Activated CD8-positive, alpha-beta memory T cell treated with anti-CD3 and anti-CD28 coated beads, Interleukin-2, amount 50 U/mL, for 48 hours (primary cell): ENCODE data around the gene CNTNAP2.

Experiments used
- DNase-seq: peaks from one replicate; pipeline ENCODE4 v3.0.0-alpha.2; 2020

Gene CNTNAP2

GRCh38 chr7:147909431-147910148 lies 1793.0 kb downstream of the CNTNAP2 start:
- no peak for DNase-seq

DNA sequence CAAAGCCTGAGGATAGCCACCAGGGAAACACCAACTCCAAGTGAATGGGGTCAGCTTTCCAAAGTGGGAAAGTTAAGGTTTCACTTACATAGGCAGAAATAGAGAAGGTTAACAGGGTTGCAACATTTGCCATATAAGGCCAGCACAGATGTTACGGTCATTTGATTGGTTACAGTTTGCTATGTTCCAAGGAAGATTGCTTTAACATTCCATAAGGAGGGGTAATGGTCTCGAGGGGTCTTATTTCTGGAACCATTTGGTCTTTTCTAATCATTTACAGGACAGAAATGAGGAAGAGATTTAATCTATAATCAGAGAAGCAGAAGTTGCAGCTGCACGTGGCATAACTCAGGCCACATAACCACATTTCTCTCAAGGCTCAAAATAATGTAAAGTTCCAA lies 1794.6 kb downstream of the CNTNAP2 start:
- DNase-seq = no peak

- no peak for DNase-seq
These were observed 1795.7 kb downstream of the CNTNAP2 start for GRCh38 chr7:147912291-147912690.

GRCh38 chr7:147912946-147913638 lies 1796.5 kb downstream of the CNTNAP2 start:
- no peak for DNase-seq

DNA sequence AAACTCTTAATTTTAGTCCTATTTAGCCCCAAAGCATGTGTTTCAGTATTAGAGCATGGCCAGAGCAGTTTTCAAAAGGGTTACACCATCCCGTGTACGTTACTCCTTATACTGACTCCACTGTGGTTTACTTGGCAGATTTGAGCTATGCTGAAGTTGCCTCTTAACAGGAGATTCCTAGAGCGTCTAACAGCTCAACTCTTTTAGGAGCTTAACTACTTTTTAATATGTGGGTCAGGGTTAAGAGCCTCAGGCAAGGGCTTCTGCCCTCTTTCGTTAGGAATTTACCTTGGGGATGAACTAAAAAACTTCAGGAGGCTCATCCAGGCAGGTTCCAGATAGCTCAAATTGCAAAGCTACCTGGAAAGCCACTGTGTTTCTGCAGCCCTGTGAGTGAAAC lies 1799.2 kb downstream of the CNTNAP2 start:
- no peak for DNase-seq

DNA sequence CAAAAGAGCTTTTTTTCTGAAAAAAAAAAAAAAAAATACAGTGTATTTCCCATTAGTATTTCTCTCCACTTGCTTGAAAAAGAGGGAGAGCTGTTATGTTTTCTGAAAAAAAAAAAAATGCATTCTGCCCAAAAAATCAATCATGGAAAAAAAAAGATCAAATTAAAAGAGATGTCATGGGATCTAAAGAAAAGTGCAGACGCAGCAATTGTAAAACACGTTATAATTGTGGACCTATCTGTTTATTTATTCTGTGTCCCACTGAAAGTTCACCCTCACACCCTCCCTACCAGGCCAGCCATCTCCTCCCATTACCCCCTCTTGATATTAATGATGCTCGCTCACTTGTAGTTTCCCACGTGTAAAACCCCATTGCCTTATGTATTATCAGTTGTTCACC lies 1800.0 kb downstream of the CNTNAP2 start:
- no peak for DNase-seq

GRCh38 chr7:147923841-147924240 lies 1807.2 kb downstream of the CNTNAP2 start:
- DNase-seq = no peak

DNA sequence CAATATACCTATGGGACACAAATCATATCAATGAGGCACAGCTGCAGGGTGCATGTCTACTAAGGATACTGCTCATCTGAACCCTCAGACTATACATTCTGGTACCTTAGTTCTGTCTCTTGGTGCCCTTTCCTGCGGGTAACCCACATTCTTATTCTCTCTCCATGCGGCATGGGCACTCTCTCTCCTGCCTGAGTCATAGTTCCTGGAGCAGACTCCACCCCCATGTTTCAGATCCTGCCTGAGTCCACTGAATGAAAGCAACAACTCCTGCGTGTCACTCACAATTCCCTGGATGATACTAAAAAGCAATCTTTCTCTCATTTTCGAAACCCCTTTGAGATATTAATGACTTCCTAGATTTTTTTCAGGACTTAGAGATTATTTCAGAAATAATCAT lies 1820.8 kb downstream of the CNTNAP2 start:
- DNase-seq = no peak

DNA sequence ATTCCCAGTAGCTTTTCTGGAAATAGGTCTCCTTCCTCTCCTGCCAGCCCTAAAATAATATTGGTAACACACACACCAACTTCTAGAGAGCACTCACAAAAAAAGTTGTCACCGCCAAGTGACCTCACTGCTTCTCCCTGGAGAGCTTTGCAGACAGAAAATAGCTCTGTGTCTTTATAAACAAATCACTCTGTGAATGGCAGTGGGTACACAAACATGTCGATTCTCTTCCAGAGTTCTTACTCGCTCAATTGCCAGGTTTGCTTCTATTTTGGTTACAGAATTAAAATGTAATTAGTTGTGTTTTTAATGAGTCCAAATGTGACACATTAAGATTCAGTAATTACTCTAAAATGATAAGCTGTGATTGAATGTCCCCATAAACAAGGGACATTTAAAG lies 1824.8 kb downstream of the CNTNAP2 start:
- no peak for DNase-seq

DNA sequence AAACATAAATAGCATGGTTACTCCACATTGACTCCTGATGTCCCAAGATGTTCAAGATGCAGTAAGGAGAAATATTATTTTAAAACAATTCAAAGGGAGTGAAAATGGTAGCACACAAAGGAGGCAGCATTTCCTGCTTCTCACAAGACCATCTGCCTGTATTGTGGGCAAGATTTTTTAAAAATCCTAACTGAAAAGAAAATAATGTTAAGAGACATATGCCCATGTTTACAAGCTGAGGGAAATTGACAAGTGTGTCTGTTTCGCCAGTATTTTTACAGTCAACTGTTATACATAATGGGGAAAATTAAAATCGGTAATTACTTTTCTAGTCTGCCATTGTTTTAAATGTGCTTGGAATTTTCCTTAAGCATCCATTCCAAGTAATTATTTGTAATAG lies 1827.7 kb downstream of the CNTNAP2 start:
- DNase-seq = no peak

- DNase-seq = no peak
These were observed 1836.3 kb downstream of the CNTNAP2 start for GRCh38 chr7:147952918-147953317.

DNA sequence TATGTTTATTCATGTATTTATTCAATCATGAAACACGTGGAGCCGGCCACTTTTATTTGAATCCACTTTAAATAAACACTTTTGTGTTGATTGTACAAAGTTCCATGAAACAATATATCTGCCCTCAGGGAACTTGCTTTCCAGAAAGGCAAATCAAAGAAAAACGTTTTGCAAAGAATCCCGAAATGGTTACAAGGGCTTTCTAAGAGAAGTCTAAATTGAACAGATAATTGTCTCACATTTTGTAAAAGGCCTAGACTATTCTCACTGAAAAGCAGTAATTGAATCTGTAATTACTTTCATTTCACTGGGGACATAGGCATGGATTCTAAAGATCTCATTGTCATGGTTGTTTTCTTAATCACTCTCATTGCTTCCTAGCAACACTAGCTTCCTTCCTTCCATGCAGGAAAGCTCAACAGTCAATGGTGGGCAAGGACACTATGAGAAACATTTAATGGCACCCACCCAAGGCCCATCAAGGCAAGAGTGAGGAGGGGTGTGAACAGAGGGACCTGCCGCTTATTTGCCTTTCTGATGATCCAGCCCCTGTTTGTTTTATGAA lies 1851.5 kb downstream of the CNTNAP2 start:
- DNase-seq = no peak

- DNase-seq = no peak
These were observed 1855.1 kb downstream of the CNTNAP2 start for GRCh38 chr7:147971606-147972110.

- no peak for DNase-seq
These were observed 1861.6 kb downstream of the CNTNAP2 start for GRCh38 chr7:147978201-147978600.

GRCh38 chr7:147978651-147979050 lies 1862.0 kb downstream of the CNTNAP2 start:
- no peak for DNase-seq

GRCh38 chr7:147980826-147981813 lies 1864.5 kb downstream of the CNTNAP2 start:
- no peak for DNase-seq

DNA sequence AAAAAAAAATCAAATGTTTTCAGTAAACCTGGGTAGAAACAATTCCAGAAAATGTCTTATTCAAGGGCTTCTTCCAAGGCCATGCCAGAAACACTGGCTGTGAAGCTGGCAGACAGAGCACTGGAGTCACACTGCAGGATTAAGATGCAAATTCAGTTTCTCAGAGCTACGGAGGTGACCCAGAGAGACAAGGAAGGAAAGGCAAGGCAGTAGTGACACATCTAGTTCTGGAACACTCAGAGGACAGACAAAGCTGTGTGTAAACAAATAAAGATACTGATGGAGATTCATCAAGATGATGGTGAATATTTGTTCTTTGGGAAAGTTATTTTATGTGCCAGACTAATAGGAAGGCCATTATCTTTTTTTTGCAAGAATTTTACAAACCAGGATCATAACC lies 1865.7 kb downstream of the CNTNAP2 start:
- no peak for DNase-seq

- no peak for DNase-seq
These were observed 1867.7 kb downstream of the CNTNAP2 start for GRCh38 chr7:147984265-147984664.

- DNase-seq = no peak
These were observed 1873.5 kb downstream of the CNTNAP2 start for GRCh38 chr7:147990079-147990478.

DNA sequence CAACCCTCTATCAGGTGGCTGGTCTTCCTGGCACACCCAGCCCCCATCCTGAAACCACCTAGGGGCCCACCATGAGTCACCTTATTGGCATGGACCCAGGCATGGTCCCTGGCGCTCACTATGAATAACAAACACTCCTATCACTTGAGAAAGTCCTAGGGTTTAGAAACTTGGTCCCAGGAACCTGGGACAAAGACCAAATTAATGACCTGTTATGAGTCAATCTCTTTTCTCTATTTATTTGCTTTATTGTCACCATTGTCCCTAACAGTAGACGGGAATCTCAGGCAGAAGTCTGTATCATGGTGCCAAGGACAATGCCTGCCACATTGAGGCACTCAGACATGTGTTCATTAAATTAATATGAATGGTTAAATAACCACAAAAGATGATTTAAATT lies 1874.3 kb downstream of the CNTNAP2 start:
- DNase-seq = no peak

GRCh38 chr7:147992698-147993097 lies 1876.1 kb downstream of the CNTNAP2 start:
- no peak for DNase-seq

- no peak for DNase-seq
These were observed 1881.0 kb downstream of the CNTNAP2 start for GRCh38 chr7:147997636-147998035.

GRCh38 chr7:147999962-148000361 lies 1883.4 kb downstream of the CNTNAP2 start:
- no peak for DNase-seq
